HG03139 (cell line): Measurements from ENCODE around the gene LRRC3B.

Experiments
- ATAC-seq: cut with Tn5 transposase; IDR thresholded peaks from one replicate; pipeline ENCODE4 v1.9.1; 2021; ENCODE audit not compliant: unreplicated experiment

LRRC3B gene

DNA sequence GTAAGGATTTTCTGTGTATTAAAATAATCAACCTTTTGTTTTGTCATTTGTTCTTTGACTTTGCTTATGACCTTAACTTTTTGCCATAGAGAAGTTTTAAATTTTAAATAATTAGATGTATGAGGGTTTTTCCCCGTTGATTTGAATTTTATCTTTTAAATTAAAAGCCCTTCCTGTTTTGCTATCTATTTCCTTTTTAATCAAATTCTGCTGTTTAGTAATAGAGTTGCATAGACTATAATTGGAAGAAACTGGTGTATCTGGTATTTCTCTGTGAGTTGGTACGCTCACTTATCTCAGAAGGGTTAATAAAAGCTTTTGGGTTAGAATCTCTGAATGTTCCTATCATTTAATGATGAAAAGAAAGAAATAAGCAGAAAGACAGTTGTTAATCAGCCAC lies 82.2 kb downstream of the LRRC3B start:
- no peak for ATAC-seq

DNA sequence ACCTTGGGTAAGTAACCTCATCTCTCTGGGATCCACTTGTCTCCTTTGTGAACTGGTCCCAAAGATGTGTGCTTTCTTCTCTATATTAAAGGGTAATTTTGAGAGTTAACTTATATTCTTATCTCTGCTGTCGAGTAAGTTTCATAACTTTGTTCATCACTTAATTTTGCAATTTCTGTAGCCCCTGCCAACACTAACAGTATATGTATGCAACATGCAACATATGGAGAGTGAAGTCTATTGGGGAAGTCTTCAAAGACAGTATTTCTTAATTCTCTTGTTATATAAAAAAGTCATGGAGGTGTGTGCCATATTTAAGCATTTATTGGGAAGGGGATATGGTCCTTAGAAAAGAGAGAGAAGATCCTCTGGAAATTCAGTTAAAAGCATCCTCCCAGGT lies 85.9 kb downstream of the LRRC3B start:
- ATAC-seq: no peak

DNA sequence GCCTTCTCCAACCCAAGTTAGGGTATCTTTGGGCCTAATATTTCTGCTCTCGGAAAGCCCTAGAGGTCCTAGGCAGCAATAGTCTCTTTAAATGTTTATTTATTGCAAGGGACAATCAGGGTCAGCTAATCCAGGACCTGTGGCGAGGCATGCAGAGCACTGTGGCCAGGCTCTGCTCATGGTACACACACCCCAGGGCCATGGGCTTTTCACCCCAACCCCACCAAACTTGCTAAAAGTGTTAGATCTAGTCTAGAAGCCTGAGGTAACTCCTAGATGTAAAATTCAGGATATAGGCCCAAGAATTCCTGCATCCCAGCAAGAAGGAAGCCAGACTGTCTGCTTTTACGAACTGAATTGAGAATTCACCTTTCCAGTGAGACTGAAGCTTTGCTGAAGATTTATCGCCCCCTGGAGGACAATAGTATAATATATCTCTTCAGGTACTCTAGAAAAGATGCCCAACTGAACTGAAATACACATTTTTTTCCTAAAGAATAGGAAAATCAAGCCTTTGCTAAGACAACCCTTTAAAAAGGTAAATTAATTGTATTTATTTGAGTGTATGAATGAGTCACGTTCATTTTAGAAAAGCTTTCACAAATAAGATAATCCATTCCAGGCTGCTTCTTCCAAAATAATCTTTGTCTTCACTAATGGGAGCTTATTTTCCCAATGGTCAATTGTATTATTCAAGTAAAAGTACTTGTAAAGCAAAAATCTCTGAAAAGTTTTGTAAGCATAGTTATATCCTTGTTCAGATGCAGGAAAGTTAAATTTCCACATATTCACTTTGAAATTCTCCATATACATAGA lies 89.8 kb downstream of the LRRC3B start:
- peak; percentile 65 for ATAC-seq

DNA sequence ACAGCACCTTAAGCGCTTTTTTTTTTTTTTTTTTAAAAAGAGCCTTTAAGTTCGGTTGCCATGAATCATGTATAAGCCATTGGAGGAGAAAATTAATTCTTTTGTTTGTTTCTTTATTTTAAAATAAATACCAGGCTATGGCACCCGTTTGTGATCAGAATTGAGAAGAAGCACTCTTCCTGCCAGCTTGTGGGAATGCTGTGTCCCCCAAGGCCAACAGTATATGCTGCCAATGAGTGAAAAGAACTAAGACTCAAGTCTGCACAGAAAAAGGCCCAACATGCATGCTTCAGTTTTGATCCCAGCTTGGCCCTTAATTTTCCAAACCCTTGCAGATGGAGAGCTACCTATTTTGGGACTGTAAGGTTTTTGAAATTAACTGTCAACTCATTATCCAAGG lies 90.5 kb downstream of the LRRC3B start:
- ATAC-seq: no peak

DNA sequence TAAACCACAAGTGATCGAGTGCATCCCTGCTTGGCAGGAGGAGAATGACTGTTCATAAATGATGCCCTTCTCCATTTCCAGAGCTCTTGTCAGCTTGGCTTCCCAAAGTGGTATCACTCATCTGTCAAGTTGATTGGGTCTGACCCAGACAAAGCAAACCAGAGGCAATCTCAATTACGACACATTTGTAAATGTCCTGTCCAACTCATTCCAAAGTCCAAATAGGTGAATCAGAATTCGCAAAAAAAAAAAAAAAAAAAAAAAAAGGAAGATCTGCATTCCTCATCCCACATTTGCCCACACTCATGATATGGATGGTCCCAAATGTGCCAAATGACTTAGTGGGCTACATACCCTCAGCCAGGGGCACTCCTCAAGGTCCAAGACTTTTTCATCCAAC lies 91.9 kb downstream of the LRRC3B start:
- ATAC-seq: no peak

DNA sequence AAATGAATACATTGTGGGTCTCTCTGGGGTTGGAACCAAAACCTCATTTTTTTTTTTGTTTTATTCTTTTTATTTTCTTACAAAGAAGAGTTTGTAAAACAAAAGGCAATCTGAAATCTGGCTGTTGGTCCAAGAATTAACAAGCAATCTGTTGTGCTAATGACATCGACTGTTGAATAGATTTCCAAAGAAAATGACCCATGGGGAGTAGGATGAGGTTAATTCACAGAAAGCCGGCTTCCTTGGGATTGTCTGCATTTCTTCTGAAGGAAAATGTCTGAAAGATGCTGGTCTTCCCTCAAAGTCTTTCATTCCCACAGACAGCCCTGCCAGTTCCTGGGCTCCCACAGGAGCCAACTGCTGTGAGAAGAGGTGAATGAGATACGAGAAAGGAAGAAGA lies 92.9 kb downstream of the LRRC3B start:
- no peak for ATAC-seq

DNA sequence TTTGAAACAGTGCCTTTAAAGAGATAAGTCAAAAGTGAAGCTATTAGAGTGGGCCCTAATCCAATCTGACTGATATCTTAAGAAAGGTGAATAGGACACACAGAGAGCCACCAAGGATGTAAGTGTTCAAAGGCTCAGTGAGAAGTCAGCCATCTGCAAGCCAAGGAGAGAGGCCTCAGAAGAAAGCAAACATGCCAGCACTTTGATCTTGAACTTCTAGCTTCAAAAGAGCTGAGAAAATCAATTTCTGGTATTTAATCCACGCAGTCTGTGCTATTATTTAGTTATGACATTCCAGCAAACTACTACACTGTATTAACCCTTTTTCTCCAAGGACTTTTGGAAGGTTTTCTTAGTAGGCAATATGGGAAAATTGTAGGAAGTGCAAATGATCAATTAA lies 95.7 kb downstream of the LRRC3B start:
- no peak for ATAC-seq

DNA sequence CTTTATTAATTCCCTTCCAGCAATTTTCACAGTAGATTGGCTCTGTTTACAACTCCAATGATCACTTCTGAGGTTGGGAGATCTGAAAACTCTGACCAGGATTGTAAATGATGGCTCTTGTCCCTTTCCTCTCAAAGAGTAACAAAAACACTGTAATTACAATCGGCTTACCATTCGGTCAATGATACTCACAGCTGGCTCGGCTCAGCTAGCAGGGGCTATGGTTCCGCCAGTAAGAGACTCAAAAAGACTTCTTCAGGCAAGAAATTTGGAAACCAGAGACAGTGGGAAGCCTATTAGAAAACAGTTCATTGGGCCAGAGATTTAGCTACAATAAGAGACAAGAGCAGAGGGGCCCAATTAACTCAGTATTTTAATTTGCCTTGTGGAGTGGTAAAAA lies 96.6 kb downstream of the LRRC3B start:
- ATAC-seq: no peak

DNA sequence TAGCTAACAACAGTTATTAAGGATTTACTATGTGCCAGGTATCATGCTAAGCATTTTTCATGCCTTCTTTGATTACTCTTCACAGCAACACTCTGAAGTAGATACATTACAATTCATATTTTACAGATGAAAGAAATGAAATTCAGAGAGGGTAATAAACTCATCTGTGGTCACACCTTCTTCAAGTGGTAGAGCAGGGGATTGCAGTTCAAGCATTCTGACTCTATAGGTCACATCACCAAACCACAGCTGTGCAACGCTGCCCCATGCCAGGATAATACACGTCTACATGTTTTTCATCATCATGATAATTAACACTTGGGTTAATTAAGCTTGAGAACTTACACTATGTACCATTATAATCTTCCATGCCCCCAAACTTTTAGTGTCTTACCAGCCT lies 98.5 kb downstream of the LRRC3B start:
- no peak for ATAC-seq

DNA sequence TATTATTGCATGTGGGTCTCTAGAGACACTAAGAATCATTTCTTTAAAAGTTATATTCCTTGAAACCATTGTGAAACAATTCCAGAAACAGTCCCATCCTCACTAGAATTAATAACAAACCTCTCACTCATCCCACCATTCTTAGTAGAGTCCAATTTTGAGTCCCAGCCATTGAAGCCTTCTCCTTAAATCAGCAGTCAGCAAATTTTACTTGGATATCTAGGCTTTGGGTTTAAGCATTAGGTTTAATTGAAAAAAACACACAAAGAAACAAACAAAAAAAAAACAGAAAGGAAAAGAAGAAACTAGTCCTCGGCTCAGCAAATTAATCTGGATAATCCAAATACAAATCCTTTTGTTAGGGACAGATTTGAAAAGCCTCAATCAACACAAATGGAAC lies 109.3 kb downstream of the LRRC3B start:
- no peak for ATAC-seq

DNA sequence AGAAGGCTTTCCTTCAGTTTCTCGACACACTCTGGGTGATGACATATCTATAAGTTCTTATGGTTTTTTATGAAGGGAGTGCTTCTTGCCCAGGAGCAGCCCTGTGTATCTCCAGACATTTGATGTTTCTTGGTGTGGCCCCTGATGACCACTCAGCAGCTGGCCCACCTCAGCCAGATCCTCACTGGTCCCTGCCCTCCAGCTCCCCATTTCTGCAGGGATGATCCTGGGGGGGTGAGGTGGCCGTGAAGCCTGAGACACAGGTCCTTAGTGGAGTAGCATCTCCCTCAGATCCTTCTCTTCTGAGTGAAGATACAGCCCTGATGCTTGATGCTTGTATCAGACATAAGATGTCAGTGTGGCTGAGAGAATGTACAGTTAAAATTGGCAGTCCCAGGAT lies 127.7 kb downstream of the LRRC3B start:
- ATAC-seq: no peak

DNA sequence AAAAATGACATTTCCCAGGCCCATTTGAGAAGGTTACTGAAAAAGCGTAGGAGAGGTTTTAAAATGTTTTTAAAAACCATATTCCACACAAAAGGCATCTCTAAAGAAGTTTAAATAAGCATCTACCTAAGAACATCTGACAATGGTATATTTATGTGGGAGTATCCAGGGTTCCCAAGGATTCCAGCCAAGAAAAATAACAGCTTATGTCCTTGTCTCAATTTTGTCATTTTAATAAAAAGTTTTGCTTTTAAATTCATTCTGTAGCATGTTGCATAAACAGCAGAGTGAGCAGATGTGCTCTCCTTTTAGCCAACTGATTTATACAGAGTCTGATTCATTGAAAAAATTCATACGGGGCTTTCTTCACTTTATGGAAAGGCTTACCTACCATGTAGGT lies 129.9 kb downstream of the LRRC3B start:
- ATAC-seq: no peak

DNA sequence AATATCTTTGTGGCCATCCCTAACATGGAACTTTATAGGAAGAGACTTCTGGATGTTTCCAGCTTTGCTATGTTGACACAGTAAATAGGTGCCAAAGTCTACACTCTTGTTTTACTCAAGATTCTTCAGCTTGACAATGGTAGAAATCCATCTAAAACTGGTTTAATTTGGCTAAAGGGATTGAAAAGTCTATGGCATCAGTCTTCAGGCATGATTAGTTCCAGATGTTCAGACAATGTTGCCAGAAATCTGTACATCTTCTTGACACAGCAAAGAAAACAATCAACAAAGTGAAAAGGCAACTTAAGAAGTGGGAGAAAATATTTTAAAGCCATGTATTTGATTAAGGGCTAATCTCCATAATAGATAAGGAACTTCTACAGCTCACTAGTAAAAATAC lies 130.5 kb downstream of the LRRC3B start:
- ATAC-seq: no peak

DNA sequence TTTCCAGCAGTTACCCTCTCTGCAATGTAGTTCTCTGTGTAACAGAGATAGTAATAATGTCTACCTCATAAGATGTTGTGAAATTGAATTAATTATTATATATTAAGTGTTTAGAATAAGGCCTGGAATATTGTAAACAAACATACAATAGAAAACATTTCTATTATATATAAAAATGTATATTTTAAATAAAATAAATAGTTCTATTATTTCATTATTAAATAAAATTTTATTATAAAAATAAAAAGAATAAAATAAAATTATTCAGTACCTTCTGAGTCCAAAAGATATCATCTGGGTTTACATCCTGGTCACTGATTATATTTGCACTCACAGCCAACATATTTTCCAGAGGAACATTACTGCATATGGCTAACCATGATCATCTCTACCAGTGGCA lies 135.4 kb downstream of the LRRC3B start:
- ATAC-seq: no peak
